ENCODE data around the gene RAB5A. TPM values are rescaled to one million over a fixed set of nuclear protein-coding genes. Genes with fewer than 3 reads are reported as not detected.
A peak's percentile ranks its signal among the peaks of the same experiment; 100 is the strongest.

RAB5A gene
- total and polyA plus RNA-seq, 10 of the 15 experiments (the other 5 are each of a cell fraction or from before 2014, with no cell fraction given) = 15.8 to 44.3 (median 29.1) TPM

DNA sequence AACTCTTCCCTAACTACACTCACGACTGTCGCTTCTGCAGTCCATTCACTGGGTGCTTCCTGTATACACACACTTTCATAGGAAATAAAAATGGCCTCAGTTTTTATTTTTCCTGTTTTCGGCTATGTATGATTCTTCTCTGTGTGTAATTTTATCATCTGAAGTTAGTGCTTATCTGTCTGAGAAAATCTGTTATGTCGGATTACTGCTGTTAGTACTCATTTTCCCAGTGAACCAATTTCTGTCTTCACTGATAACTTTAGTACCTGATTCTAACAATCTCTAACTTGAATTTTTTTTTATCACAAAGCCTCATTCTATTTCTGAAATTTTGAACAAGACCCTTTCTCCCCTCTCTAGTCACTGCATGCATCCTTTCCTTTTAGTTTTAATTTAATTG lies 20.9 kb downstream of the RAB5A start (continued):
- no peak for TF ChIP-seq CREM (IDR thresholded peaks at IDR 0.05; ENCODE audit: low read depth)
- TF ChIP-seq, protein P1, sequence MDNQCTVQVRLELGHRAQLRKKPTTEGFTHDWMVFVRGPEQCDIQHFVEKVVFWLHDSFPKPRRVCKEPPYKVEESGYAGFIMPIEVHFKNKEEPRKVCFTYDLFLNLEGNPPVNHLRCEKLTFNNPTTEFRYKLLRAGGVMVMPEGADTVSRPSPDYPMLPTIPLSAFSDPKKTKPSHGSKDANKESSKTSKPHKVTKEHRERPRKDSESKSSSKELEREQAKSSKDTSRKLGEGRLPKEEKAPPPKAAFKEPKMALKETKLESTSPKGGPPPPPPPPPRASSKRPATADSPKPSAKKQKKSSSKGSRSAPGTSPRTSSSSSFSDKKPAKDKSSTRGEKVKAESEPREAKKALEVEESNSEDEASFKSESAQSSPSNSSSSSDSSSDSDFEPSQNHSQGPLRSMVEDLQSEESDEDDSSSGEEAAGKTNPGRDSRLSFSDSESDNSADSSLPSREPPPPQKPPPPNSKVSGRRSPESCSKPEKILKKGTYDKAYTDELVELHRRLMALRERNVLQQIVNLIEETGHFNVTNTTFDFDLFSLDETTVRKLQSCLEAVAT (IDR thresholded peaks at IDR 0.05) = no peak
- TF ChIP-seq, protein P2, sequence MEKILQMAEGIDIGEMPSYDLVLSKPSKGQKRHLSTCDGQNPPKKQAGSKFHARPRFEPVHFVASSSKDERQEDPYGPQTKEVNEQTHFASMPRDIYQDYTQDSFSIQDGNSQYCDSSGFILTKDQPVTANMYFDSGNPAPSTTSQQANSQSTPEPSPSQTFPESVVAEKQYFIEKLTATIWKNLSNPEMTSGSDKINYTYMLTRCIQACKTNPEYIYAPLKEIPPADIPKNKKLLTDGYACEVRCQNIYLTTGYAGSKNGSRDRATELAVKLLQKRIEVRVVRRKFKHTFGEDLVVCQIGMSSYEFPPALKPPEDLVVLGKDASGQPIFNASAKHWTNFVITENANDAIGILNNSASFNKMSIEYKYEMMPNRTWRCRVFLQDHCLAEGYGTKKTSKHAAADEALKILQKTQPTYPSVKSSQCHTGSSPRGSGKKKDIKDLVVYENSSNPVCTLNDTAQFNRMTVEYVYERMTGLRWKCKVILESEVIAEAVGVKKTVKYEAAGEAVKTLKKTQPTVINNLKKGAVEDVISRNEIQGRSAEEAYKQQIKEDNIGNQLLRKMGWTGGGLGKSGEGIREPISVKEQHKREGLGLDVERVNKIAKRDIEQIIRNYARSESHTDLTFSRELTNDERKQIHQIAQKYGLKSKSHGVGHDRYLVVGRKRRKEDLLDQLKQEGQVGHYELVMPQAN (conservative IDR thresholded peaks at IDR 0.05) = no peak
- no peak for TF ChIP-seq EZH2 (IDR thresholded peaks at IDR 0.05; ENCODE audit: borderline replicate concordance, control insufficient read depth, low read depth, low read length)
- TF ChIP-seq HDGF (IDR thresholded peaks at IDR 0.05) = no peak
- no peak for TF ChIP-seq TARDBP (IDR thresholded peaks at IDR 0.05; ENCODE audit: borderline replicate concordance)
- no peak for TF ChIP-seq NFIC (IDR thresholded peaks at IDR 0.05; ENCODE audit: low read depth, low read length)
- TF ChIP-seq TCF12 (IDR thresholded peaks at IDR 0.05; ENCODE audit: low read depth, low read length) = no peak

GRCh38 chr3:19970327-19970726 lies 23.4 kb downstream of the RAB5A start:
- BruUV-seq (replicated peaks) = TSS peak; percentile 32
- intact Hi-C loops (cut with micrococcal nuclease; ENCODE audit: unreplicated experiment) (no loop called here), in situ Hi-C loops (cut with MboI) (no loop called here)
- RAD21 ChIA-PET (ENCODE audit: unreplicated experiment) = no interaction called here
- H3K79me2 ChIP-seq (ENCODE audit: control insufficient read depth, insufficient read depth, low read length) = peaks cover 20% of the 10 kb centered on the region
- ATAC-seq = no peak
- H3K9me3 ChIP-seq (replicated peaks; ENCODE audit: control insufficient read depth, insufficient read depth, low read length) = no peaks in the 10 kb centered on the region
- no peak overlapping the region for H3K27ac ChIP-seq (ENCODE audit: control insufficient read depth, insufficient read depth)
- H3K9ac ChIP-seq (ENCODE audit: control insufficient read depth, insufficient read depth, low read length) = no peak overlapping the region
- no peaks in the 10 kb centered on the region for H3K4me1 ChIP-seq (ENCODE audit: control insufficient read depth, insufficient read depth, low read length)
- FAIRE-seq = no peak
- SMC1A ChIA-PET (ENCODE audit: uncharacterized antibody, unreplicated experiment) = no interaction called here
- CTCF ChIA-PET = interaction anchor here (0.6 to 1.4 kb wide), 2 partner anchors 19 to 429 kb away, joined by 3 to 4 read pairs; no protein-coding TSS in a partner anchor
- H3K4me2 ChIP-seq (ENCODE audit: control insufficient read depth, insufficient read depth) = no peak overlapping the region
- peaks cover 0 to 5% of the 10 kb centered on the region in 2 experiments; a peak in 3 of 4 replicates for H3K36me3 ChIP-seq (ENCODE audit: control insufficient read depth in 2 of 2, insufficient read depth in 2 of 2, low read length in 1 of 2)
- no peak overlapping the region for H2AFZ ChIP-seq (ENCODE audit: control insufficient read depth, low read depth, low read length)
- DNase-seq (ENCODE audit: low read depth, low spot score) = no peak
- no peak overlapping the region for H3K4me3 ChIP-seq
- H3K27me3 ChIP-seq (replicated peaks in 1 of 2; ENCODE audit: control insufficient read depth in 2 of 2, insufficient read depth in 2 of 2, low read length in 1 of 2) = no peaks in the 10 kb centered on the region
- POLR2A ChIA-PET = interaction anchor here (0.7 kb wide), 1 partner anchor 12 kb away, joined by 4 read pairs; no protein-coding TSS in a partner anchor
- 97% methylated on average over 8 of the region's 8 CpGs for WGBS (ENCODE audit: insufficient coverage, insufficient replicate concordance, low lambda C conversion rate, missing lambda C conversion rate)
- no peaks in the 10 kb centered on the region; the same call in 1 of the 2 replicates for H4K20me1 ChIP-seq (ENCODE audit: control insufficient read depth, insufficient read depth)
- TF ChIP-seq CBX5 (IDR thresholded peaks at IDR 0.05; ENCODE audit: low read depth) (no peak), IRF4 (IDR thresholded peaks at IDR 0.05; ENCODE audit: low read depth, low read length) (no peak)
